Ammon's horn (tissue), 1 donor: Measurements from ENCODE around the gene TAF1.
"Not testable (repeated sequence)": the region's sequence is repeated elsewhere in the genome, so short reads cannot be mapped to it uniquely, and the experiment has no call there.

Experiments
- DNase-seq: peaks from one replicate; pipeline ENCODE4 v3.0.0-alpha.2; 2016; ENCODE audit warnings: low spot score

Gene TAF1

DNA sequence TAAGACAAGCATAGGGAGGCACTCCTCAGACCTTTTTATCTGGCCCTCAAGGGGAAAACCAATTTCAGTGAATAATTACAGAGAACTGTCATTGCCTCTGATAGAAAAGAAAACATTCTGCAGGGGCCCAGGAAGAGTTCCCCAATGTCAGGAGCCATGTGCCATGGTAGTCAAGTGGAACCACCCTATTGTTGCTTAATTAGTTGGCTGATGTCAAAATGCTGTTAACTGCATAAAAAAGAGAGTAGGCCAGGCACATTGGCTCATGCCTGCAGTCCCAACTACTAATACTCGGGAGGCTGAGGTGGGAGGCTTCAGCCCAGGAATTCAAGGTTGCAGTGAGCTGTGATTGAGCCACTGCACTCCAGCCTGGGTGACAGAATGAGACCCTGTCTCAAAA is 138.2 kb downstream of the TAF1 start:
- DNase-seq, result no peak

DNA sequence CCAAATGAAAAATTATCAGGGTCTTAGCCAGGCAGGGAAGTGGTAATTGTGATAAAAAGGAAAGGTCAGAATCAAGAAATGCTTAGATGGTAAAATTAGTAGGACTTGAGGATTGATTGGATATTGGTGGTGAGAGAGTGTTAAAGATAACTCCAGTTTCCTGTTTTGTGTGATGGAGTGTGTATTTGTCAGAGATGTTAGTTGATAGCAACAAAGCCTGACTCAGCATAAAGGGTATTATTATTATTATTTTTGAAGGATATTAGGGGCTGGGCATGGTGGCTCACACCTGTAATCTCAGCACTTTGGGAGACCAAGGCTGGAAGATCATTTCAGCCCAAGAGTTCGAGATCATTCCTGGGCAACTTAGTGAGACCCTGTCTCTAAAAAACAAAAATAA is 143.1 kb downstream of the TAF1 start:
- no peak for DNase-seq

DNA sequence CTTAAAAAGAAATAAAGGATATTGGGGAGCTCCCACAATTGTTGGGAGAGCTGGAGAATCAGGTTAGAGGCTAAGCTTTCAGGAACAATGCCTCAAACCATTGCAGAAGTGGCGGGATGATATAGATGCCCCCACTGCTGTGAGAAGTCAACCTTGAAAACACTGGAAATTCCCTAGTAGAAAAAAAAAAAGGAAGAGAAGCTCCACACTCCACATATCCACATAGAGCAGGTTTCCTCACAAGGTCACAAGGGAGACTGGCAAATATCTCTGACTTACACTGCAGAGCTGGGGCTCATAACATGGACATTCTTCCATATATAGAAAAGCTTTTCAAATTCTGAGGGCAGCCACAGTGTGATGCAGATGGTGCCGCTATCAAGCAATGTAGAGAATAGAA is 144.0 kb downstream of the TAF1 start:
- DNase-seq, result no peak

DNA sequence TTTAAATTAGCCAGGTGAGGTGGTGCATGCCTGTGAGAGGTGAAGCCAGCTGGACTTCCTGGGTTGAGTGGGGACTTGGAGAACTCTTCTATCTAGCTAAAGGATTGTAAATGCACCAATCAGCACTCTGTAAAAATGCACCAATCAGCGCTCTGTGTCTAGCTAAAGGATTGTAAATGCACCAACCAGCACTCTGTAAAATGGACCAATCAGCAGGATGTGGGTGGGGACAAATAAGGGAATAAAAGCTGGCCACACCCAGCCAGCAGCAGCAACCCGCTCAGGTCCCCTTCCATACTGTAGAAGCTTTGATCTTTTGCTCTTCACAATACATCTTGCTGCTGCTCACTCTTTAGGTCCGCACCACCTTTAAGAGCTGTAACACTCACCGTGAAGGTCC is 147.6 kb downstream of the TAF1 start:
- DNase-seq, result not testable (repeated sequence)

DNA sequence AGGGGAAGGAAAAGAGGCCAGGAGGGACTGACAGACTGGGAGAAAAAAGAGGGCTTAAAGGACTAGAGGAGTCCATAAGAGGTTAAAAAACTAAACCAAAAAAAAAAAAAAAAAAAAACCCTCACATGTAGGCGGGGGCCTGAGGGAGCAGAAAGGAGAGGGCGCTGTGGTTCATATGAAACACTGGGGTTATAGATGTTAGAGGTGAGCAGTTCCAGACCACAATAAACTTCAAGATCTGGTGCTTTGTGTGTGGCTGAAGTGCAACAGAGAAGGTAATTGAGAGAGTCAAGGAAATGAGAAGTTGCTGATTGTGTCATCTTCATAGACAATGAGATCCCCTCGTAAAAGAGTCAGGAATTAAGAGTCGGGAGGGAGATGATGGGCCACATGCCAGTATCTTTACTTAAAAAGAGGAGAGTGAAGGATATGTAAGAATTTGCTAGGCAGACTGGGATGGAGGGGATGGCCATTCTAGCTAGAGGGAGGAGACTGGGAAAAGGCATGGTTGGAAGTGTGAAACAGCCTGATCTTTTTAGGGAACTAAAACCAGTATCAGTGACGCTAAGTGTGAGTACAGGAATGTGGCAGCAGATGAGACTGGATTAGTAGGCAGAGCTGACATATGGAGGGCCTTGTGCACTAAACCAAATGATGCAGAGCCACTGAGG is 148.3 kb downstream of the TAF1 start:
- DNase-seq, result peak; percentile 31

DNA sequence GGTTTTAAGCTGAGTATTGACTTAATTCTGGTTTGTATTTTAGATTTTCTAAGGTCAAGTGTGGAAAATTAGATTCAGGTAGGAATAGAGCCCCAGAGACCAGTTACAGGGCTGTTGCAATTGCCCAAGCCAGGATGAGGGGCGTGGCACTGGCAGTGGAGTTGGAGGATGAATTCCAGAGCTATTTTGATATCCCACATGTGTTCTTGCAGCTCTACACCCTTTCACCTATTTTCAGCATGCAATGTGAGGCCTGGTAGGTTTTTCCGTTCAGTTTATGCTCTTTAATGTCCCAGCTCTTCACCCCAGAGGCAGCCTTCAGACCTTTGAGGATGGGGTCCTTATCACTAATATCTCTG is 148.9 kb downstream of the TAF1 start:
- DNase-seq, result no peak
